Occipital lobe (tissue), 2 donors: ENCODE measurements around the gene CTBS. TPM values are rescaled to one million over a fixed set of nuclear protein-coding genes. Genes with fewer than 3 reads are reported as not detected.
"Not testable (repeated sequence)": the region's sequence is repeated elsewhere in the genome, so short reads cannot be mapped to it uniquely, and the experiment has no call there.

Experiments
- DNase-seq: peaks from one replicate; lab custom pipeline; 2025; lab: John Stamatoyannopoulos, UW
- total RNA-seq: library from RNA; depleted of rRNA; stranded (reverse); fragments of >200 nt; gene quantifications from one replicate; pipeline ENCODE4 v1.2.3, GENCODE V29; 2014

Gene CTBS, protein sequence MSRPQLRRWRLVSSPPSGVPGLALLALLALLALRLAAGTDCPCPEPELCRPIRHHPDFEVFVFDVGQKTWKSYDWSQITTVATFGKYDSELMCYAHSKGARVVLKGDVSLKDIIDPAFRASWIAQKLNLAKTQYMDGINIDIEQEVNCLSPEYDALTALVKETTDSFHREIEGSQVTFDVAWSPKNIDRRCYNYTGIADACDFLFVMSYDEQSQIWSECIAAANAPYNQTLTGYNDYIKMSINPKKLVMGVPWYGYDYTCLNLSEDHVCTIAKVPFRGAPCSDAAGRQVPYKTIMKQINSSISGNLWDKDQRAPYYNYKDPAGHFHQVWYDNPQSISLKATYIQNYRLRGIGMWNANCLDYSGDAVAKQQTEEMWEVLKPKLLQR
- total RNA-seq = 3.3 TPM

DNA sequence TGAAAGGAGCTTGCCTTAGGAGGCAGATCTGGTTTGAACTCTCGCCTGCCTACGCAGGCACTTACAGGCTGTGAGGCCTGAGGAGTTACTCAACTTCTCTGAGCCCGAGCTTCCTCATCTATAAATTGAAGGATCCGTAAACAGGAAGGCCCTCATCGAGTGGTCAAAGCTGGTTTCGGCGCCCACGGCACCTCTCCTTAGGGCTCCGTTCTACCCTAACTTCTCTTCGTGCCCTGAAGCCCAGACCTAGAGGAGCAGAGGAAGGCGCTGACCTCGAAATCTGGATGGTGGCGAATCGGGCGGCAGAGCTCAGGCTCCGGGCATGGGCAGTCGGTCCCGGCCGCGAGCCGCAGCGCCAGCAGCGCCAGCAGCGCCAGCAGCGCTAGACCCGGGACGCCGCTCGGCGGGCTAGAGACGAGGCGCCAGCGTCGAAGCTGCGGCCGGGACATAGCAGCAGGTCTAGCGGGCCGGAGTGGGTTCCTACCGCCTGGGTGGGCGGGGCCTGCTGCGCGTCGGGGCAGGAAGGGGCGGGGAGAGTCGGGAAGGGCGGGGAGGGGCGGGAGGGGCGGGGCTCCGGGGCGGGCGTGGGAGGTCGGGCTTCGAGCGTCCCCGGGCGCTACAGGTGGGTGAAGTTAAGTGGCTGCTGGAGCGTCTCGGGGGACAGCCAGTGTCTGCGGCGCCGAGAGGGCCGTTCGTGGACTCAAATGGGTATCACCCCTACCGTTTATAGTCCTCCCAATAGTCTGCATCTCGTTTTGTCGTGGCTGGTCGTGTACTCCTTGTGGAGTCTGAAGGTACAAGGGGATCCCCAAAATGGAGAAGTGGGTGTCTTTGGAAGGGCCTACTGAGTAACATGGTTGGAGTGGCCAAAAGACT, at the start of gene CTBS:
CTBS (minus strand) TSS at position 474 of the 876 bp plus-strand sequence; CDS start at position 449, 25 bp downstream.
- DNase-seq = peak; percentile 83

DNA sequence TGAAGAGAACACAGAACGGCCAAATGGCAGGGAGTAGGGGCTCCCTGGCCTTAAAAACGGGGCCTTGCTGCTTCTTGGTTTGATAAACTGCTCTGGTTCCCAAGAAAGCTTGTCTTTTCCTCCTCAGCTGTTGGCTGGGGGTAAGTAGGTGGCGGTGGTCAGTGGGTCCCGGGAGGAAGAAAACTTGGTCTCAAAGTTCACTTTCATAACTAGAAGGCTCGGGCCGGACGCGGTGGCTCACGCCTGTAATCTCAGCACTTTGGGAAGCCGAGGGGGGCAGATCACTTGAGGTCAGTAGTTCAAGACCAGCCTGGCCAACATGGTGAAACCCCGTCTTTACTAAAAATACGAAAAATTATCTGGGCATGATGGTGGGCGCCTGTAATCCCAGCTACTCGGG, 47.3 kb upstream of the CTBS start:
- no peak for DNase-seq

DNA sequence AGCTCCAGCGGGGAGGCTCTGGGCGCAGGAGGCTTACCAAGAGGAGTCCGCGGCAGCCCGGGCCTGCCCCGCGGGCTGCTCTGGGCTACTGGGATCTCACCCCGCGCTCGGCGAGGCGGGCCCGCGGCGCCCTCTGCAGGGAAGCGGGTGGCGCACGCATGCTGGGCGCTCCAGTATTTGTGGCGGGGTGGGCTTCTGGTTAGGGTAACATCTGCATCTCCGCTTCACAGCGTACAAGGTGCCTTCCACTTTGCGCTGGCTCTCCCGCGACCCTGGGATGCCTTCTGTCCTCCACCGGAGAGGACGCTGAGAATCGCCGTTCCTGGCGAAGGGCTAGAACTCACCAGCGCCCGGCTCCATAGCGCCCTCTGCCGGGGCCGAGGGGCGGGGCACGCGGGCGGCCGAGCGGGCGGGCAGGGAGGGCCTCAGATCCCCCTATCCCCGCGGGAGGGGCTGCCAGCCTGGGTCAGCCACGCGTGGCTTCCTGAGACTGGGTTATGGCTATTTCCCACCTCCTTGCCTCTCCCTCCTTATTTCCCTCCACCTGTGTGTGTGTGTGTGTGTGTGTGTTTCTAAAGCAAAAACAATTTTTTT, 46.6 kb upstream of the CTBS start:
- peak; percentile 69 for DNase-seq

DNA sequence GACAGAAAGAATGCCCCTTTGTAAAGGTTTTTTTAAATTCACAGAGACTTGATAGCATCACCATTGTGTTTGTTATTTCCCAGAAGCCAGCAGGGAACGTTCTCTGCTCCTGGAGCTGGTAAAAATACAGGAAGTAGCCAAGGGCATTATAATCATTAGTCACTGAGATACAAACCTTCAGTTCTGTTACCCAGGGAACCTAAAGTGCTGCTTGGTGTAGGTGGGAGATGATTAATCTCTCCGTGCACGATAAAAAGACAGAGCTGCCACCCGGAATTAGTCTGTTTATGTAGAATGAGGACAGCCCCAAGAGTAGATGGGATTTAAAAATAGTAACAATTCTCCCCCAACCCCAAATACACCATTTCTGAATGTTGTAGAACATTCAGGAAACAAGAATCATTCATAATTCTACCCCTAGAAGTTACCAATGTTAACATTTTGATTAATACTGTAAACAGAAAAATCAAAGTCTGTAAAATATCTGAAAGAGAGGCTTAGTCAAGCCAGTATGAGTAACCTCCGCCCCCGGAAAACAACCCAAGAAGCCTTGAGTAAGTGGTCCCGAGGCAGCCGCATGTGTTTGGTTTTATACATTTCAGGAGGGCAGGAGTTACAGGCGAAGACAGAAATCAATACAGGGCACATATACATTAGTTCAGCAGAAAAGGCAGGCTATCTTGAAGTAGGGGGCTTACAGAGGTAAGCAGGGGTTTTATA, 45.3 kb upstream of the CTBS start:
- peak; percentile 39 for DNase-seq

DNA sequence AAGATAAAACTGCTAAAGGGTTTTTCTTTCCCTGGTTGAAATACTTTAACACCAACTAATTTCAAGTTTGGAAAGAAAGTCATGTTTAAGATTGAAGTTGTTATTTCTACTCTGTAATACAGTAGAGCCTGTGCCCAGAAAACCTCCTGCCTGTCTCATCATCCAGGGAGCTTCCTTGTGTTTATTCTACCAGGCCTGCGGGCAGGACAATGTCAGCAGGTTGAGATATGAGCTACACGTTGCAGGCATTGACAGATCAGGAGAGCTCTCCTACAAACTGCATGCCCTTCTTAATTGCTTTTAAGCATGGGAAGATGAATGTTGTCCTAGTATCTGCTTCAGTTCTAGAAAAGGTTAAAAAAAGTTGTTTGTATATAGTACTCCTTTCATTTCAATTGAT, 43.1 kb upstream of the CTBS start:
- DNase-seq = no peak

DNA sequence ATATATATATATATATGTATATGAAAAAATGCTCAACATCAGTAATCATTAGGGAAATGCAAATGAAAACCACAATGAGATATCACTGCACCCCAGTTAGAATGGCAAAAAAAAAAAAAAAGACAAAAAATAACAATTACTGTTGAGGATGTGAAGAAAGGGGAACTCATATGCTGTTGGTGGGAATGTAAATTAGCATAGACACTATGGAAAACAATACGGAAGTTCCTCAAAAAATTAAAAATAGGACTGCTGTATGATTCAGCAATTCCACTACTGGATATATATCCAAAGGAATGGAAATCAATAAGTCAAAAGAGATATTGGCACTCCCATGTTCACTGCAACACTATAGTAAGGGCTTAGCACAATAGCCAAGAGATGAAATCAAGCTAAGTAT, 41.5 kb upstream of the CTBS start:
- no peak for DNase-seq

DNA sequence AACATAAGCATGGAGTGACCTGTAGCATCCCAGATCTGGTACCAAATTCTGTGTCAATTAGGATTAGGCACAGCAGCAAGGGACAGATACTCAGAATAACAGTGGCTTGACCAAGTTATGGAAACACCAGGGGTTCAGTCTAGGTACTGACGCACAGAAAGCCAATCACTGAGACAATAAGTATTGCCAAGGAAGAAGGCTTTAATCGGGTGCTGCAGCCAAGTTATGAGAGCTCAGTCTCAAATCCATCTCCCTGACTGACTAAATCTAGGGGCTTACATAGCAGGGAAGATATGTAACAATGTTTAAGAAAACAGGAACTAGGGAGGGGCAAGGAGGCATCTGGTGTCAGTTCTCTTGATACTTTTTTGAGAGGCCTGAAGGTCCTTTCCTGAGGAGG, 39.6 kb upstream of the CTBS start:
- no peak for DNase-seq

DNA sequence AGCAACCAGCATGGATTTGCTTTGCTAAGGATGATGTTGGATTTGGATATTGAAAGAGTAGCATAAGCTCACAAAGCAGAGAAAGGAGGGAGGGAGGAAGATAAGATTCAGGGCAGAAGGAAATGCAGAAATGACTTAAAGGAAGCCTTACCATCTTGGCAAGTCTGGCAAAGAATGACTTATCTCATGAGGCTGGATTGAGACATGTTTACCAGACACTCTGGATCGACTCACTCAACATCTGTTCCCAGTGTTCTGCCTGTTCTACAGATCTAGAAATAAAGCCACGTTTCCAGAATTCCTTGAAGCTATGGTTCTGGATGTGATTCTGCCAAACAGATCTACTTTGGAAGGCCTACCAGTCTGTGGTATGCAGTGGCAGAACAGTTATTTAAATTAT, 38.8 kb upstream of the CTBS start:
- DNase-seq = peak; percentile 2

DNA sequence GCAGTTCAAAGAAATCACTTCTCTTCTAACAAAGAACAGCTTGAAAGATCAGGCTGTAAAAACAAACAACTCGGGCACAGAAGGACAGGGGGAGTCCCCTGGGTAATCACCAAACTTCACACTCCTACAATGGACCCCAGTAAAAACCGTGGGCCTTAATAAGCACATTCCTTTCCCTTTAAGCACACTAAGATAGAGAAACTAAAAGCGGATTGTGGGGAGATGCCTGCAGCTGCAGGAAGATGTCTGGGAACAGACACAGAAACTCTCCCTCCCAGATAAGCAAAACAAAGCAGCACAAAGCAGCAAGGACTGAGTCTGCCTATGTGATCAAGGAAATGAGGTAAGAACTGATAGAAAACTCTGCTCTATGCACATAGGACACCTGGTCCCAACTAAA, 37.6 kb upstream of the CTBS start:
- DNase-seq = no peak

DNA sequence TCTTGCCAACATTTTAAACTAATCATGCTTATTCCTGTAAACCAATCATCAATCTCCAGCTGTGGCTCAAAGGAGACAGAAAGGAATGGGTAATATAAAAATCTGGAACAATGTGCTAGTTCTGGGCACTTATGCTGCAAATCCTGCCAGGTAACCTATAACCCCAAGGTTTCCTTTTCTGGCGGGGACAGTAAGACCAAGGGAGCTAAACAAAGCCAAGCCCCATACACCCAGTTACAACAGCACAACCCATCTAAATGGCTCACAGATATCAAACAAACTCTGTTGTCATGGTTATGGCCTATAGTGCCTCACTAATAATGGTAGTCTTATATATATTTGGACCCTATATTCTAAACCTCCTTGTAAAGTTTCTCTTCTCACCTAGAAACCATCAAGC, 36.9 kb upstream of the CTBS start:
- no peak for DNase-seq

DNA sequence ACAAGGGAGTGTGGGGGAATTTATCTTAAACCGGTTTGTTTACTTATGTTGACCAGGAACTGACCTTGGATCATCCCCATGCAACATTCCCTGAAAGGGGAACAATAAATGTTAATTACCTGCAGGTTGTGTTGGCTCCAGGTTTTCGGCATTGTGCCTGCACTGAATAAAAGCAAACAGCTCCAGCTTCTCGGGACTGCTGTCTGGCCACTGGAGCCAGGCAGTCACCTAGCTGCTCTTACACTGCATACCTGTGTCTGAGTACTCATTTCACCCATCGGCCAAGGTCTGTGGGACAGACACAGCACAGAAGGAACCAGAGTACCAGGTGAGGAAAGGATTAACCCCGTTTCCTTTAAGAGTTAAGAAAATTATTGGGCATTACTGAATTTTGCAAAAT, 32.7 kb upstream of the CTBS start:
- no peak for DNase-seq

DNA sequence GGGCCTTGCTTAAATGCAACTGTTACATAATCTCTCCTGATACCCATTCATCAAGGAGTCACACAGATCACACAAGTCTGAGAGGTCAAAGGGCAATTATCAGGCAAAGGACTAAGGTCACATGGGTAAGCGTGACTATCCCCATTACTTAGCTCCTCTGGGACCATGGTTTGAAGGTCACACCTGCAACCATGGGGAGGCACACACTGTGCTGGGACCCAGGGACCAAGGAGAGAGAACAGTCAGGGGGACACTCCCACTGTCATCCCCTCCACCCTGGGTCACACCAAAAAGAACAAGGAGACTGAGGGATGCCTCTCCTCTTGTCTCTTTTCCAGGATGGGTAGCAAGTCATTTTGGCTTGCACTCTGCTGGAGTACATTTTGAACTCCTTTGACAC, 30.9 kb upstream of the CTBS start:
- DNase-seq = no peak

DNA sequence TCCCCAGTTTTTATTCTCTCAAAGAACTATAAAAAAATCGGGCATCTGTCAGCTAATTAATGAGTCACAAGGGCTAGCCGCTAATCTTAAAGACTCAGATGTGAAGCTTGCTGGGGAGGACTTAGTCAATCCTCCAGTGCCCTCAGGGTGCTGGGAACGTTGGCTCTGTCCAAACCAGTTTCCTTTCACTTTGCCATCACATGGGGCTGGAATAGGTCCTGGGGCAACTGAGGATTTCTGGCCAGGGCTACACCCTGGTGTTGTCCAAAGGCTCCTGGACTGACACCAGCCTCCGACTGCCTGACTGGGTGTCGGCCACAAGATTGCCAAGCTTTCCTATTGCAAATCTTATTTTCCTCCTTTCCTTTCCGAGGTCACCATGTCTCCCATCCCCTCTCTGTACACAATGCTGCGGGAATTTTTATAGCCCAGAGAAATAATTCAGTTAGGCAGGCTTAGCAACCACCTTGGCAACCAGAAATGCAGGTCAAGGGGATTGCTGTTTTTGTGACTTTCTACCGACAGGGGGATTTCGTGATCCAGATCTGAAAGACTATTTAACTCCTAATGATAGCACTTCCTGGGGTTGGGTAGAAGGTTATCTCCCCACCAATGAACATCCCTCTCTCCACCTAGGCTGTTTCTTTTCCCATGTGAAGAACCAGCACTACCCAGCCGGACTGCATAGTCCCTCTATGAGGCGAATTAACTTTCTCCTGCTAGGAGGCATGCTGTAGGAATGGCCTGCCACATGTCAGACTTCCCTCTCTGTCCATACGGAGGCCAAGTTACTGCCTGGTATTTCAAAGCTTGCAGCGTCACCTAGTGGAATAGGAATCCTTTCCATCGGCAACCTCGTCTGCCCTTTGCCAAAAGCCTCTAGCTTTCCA, 29.9 kb upstream of the CTBS start:
- peak; percentile 13 for DNase-seq

DNA sequence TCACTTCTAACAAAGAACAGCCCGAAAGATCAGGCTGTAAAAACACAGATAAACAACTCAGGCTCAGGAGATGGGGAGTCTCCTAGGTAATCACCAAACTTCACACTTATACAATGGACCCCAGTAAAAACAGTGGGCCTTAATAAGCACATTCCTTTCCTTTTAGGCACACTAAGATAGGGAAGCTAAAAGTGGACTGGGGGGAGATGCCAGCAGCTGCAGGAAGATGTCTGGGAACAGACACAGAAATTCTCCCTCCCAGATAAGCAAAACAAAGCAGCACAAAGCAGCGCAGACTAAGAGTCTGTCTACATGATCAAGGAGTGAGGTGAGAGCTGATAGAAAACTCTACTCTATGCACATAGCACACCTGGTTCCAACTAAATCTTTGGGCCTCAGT, 29.0 kb upstream of the CTBS start:
- no peak for DNase-seq

DNA sequence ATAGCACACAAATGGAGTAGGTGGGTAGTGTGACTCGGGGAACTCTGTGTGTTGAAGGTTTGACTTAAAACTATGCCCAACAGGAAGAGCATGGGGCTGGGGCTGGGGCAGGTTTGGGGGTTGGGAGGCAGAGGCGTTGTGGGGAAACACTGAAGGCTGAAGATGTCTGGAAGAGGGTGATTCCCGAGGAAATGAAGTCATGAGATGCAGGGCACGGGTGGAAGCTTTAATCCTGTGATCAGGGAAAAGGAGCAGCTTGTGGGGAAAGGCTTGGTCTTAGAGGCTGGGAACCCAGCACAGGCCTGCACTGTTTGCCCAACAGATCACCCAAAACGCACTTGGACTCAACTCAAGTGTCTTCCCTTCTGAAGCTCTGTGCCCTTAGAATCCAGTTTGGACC, 26.6 kb upstream of the CTBS start:
- no peak for DNase-seq

DNA sequence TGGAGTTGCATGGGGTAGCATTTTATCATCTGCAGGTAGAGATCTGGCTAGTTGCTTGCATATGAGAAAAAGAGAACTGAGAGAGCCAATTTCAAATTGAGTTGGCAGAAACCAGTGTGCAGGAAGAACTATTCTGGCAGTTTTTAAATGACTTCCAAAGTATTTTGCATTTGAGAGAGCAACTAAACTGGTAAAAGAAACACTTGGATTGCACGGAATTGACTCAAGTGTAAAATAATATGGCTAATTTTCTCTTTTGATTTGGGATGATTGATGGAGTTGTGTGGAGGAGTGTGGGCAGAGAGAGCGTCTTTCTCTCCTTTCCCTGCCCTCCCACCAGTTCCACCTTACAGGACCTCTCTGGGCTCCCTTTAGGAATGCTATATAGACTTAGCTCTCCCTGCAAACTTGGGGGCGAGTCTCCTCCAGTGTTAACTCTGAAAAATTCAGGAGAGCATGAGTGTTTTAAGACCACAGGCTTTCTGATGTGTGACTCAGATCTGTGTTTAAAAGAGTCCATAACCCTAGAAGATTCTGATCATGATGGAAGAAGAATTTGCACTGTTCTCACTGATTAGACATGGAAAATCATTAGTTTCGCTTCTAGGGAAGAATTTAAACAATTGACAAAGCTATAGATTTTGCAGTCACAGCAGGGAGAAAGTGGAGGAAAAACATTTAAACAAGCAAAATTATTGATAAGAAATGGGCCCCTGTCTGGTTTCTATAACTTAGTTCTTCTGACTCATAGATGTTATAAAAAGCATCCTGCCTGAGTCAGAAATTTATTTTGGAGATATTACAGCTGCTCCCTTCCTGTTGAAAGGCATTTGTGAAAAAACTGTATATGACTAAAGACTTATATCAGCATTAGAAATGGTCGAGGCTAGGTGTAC, 24.9 kb upstream of the CTBS start:
- DNase-seq = no peak

DNA sequence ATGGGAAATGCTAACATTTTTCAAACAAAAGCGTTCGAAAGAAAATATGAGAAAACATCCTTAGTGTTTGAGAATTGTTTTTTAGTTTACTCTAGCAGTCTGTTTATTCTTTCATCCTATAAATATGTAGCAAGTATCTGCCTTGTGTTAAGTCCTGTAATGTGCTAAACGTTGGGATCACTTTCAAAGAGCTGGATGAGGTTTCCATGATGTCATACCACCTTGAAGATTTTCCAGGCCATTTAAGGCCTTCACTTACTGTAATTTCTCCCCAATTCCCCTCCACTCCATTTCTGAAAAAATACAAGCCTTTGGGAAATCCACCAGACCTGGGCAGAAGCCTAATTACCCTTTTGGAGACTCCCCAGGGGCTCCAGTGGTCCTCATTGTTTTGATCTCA, 24.2 kb upstream of the CTBS start:
- no peak for DNase-seq

DNA sequence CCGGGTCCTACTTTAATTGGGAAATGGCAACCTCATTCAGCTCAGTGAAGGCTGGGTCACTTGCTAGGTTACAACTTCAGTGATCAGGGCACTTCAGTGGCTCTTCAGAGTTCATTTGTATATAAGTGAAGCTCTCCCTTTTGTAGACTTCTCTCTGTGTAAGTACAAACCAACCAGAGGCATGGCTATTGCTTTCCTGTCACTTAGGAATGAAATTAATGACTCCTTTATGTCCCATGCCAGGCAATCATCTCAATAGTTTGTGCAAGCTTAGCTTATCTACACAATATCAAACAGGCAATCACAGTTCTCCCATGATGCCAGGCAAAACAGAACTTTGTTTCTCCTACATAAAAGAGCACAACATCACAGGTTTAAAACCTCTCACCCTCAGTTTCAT, 22.8 kb upstream of the CTBS start:
- no peak for DNase-seq

DNA sequence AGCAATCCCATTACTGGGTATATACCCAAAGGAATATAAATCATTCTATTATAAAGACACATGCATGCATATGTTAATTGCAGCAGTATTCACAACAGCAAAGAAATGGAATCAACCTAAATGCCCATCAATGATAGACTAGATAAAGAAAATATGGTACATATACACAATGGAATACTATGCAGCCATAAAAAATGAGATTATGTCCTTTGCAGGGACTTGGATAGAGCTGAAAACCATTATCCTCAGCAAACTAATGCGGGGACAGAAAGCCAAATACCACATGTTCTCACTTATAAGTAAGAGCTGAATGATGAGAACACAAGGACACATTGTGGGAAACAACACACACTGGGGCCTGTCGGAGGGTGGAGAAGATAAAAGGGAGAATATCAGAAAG, 20.7 kb upstream of the CTBS start:
- DNase-seq = not testable (repeated sequence)

DNA sequence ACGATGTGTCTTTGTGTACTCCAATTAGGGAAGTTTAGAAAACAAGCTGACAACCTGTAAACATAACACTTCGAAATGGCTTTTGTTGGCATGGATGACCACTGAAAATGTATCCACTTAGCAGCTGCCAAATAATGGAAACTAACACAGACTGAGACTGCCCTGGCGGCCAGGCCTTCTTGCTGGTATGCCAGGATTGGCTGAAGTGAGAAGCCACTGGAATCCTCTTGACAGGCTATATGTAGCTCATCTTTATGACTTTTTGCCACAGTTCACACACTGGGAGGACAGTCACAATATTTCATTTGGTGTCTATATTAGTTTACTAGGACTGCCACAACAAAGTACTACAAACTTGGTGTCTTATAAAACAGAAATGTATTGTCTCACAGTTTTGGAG, 12.9 kb upstream of the CTBS start:
- DNase-seq = no peak
